ENCODE data around the gene TEX48. TPM values are rescaled to one million over a fixed set of nuclear protein-coding genes. Genes with fewer than 3 reads are reported as not detected.
A peak's percentile ranks its signal among the peaks of the same experiment; 100 is the strongest.

TEX48 gene
- total and polyA plus RNA-seq, 2 experiments from 2014 or later = not detected

DNA sequence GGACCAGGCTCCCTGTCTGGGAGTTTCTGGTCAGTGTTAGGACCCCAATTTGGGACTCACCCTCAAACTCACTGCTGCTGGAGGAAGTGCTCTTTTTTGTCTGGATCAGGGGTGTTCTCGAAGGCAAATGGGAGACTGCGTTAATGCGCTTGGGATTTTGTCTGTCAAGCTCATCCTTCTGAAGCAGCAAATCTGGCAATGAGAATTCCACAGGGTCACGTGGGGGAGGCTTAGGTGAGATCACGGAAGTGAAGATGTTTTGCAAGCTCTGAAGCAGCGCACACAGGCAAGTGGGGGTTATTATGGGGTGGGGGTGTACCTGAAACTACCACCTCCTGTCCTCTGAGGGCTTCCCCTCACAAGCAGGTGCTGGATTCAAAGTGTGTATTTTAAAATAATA is 13.8 kb downstream of the TEX48 start:
- Histone ChIP-seq H4K20me1 (replicated peaks; ENCODE audit: insufficient read depth) (no peaks in the 10 kb centered on the region), H3K36me3 (ENCODE audit: insufficient read depth) (no peaks in the 10 kb centered on the region), H3F3A (replicated peaks; ENCODE audit: low read depth) (no peaks in the 10 kb centered on the region)

More for the DNA sequence above, 13.8 kb downstream of the TEX48 start:
- peak overlapping the region; percentile 38; the same call in 1 of the 2 replicates for H2AFZ ChIP-seq
- no peak overlapping the region for H3K27ac ChIP-seq (ENCODE audit: low read depth)
- no peak overlapping the region for H3K4me3 ChIP-seq
- no peaks in the 10 kb centered on the region for H3K27me3 ChIP-seq (ENCODE audit: insufficient read depth)
- TF ChIP-seq STAT1 (IDR thresholded peaks at IDR 0.05; ENCODE audit: unreplicated experiment) = no peak
- no peak for TF ChIP-seq EZH2phosphoT487 (IDR thresholded peaks at IDR 0.05; ENCODE audit: unreplicated experiment)
- no peak for TF ChIP-seq NANOG (IDR thresholded peaks at IDR 0.05; ENCODE audit: borderline replicate concordance)
- no peak for TF ChIP-seq CREB1 (CRISPR knock-in tag; IDR thresholded peaks at IDR 0.05; ENCODE audit: low read depth)
- no peak for TF ChIP-seq JUNB (IDR thresholded peaks at IDR 0.05; ENCODE audit: unreplicated experiment)
- TF ChIP-seq ZNF331 (CRISPR knock-in tag; IDR thresholded peaks at IDR 0.05; ENCODE audit: low read depth) = no peak
- TF ChIP-seq, protein P1, sequence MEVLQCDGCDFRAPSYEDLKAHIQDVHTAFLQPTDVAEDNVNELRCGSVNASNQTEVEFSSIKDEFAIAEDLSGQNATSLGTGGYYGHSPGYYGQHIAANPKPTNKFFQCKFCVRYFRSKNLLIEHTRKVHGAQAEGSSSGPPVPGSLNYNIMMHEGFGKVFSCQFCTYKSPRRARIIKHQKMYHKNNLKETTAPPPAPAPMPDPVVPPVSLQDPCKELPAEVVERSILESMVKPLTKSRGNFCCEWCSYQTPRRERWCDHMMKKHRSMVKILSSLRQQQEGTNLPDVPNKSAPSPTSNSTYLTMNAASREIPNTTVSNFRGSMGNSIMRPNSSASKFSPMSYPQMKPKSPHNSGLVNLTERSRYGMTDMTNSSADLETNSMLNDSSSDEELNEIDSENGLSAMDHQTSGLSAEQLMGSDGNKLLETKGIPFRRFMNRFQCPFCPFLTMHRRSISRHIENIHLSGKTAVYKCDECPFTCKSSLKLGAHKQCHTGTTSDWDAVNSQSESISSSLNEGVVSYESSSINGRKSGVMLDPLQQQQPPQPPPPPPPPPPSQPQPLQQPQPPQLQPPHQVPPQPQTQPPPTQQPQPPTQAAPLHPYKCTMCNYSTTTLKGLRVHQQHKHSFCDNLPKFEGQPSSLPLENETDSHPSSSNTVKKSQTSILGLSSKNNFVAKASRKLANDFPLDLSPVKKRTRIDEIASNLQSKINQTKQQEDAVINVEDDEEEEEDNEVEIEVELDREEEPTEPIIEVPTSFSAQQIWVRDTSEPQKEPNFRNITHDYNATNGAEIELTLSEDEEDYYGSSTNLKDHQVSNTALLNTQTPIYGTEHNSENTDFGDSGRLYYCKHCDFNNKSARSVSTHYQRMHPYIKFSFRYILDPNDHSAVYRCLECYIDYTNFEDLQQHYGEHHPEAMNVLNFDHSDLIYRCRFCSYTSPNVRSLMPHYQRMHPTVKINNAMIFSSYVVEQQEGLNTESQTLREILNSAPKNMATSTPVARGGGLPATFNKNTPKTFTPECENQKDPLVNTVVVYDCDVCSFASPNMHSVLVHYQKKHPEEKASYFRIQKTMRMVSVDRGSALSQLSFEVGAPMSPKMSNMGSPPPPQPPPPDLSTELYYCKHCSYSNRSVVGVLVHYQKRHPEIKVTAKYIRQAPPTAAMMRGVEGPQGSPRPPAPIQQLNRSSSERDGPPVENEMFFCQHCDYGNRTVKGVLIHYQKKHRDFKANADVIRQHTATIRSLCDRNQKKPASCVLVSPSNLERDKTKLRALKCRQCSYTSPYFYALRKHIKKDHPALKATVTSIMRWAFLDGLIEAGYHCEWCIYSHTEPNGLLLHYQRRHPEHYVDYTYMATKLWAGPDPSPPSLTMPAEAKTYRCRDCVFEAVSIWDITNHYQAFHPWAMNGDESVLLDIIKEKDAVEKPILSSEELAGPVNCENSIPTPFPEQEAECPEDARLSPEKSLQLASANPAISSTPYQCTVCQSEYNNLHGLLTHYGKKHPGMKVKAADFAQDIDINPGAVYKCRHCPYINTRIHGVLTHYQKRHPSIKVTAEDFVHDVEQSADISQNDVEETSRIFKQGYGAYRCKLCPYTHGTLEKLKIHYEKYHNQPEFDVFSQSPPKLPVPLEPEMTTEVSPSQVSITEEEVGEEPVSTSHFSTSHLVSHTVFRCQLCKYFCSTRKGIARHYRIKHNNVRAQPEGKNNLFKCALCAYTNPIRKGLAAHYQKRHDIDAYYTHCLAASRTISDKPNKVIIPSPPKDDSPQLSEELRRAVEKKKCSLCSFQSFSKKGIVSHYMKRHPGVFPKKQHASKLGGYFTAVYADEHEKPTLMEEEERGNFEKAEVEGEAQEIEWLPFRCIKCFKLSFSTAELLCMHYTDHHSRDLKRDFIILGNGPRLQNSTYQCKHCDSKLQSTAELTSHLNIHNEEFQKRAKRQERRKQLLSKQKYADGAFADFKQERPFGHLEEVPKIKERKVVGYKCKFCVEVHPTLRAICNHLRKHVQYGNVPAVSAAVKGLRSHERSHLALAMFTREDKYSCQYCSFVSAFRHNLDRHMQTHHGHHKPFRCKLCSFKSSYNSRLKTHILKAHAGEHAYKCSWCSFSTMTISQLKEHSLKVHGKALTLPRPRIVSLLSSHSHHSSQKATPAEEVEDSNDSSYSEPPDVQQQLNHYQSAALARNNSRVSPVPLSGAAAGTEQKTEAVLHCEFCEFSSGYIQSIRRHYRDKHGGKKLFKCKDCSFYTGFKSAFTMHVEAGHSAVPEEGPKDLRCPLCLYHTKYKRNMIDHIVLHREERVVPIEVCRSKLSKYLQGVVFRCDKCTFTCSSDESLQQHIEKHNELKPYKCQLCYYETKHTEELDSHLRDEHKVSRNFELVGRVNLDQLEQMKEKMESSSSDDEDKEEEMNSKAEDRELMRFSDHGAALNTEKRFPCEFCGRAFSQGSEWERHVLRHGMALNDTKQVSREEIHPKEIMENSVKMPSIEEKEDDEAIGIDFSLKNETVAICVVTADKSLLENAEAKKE (CRISPR knock-in tag; IDR thresholded peaks at IDR 0.05) = no peak
- TF ChIP-seq POLR2AphosphoS5 (IDR thresholded peaks at IDR 0.05; ENCODE audit: low read depth) = no peak
- no peaks in the 10 kb centered on the region for H3K79me2 ChIP-seq (replicated peaks; ENCODE audit: insufficient read depth)
- H3K4me1 ChIP-seq (ENCODE audit: insufficient read depth) = no peaks in the 10 kb centered on the region
- ATAC-seq (no peak), DNase-seq (ENCODE audit: low spot score) (no peak)
- Mint-ChIP-seq H3K4me3 (no peak overlapping the region), H3K36me3 (ENCODE audit: low read depth) (no peaks in the 10 kb centered on the region), H3K9me3 (no peaks in the 10 kb centered on the region), H3K27me3 (ENCODE audit: insufficient read depth, low read depth, poor library complexity) (peaks cover 1% of the 10 kb centered on the region), H3K27ac (no peak overlapping the region), H3K4me1 (no peaks in the 10 kb centered on the region)
- H3K4me2 ChIP-seq = no peak overlapping the region
- H3K9me2 ChIP-seq (ENCODE audit: insufficient read depth) = no peaks in the 10 kb centered on the region
